ENCODE data around the gene ACP3. TPM values are rescaled to one million over a fixed set of nuclear protein-coding genes. Genes with fewer than 3 reads are reported as not detected.

Gene ACP3, protein sequence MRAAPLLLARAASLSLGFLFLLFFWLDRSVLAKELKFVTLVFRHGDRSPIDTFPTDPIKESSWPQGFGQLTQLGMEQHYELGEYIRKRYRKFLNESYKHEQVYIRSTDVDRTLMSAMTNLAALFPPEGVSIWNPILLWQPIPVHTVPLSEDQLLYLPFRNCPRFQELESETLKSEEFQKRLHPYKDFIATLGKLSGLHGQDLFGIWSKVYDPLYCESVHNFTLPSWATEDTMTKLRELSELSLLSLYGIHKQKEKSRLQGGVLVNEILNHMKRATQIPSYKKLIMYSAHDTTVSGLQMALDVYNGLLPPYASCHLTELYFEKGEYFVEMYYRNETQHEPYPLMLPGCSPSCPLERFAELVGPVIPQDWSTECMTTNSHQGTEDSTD
- not detected for total RNA-seq

GRCh38 chr3:132317229-132317948 lies at the start of gene ACP3:
Gene ACP3, plus strand, starts transcription at chr3:132317407. Its CDS starts 50 bp downstream, at chr3:132317457.
- no peak for DNase-seq
- intact Hi-C loops (cut with micrococcal nuclease), result no loop called here
- Mint-ChIP-seq H3K36me3 (no peaks in the 10 kb centered on the region), H3K4me1 (ENCODE audit: low read depth) (no peaks in the 10 kb centered on the region), H3K4me3 (no peak within 1 kb of the TSS), H3K27ac (no peak within 1 kb of the TSS), H3K9me3 (no peaks in the 10 kb centered on the region), H3K27me3 (peaks cover 7% of the 10 kb centered on the region)
- ChIA-PET CTCF (no interaction called here), POLR2A (no interaction called here)

DNA sequence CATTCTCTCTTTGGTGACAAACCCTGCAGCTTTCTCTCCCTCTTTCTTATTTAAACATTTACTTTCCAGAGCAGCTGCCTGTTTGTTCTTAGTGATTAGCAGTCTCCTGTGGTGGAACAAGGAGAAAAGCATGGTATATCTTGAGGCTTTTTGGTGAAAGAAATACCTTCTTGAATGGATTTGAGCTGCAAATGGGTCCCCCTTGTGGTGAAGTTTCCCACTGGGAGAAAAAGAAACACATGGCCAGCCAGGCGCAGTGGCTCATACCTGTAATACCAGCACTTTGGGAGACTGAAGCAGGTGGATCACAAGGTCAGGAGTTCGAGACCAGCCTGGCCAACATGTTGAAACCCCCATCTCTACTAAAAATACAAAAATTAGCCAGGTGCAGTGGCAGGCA lies 48.3 kb upstream of the ACP3 start:
- intact Hi-C loops (cut with micrococcal nuclease), result no loop called here
- no peaks in the 10 kb centered on the region for H3K36me3 Mint-ChIP-seq
- CTCF ChIA-PET, result no interaction called here

GRCh38 chr3:132273036-132273435 lies 44.2 kb upstream of the ACP3 start:
- no peaks in the 10 kb centered on the region for H3K36me3 Mint-ChIP-seq

More for the DNA sequence above, 48.3 kb upstream of the ACP3 start:
- no peaks in the 10 kb centered on the region for H3K4me1 Mint-ChIP-seq (ENCODE audit: low read depth)
- peaks cover 3% of the 10 kb centered on the region for H3K27me3 Mint-ChIP-seq
- no peak for DNase-seq
- no peak overlapping the region for H3K4me3 Mint-ChIP-seq
- no peak overlapping the region for H3K27ac Mint-ChIP-seq
- POLR2A ChIA-PET, result no interaction called here
- no peaks in the 10 kb centered on the region for H3K9me3 Mint-ChIP-seq

GRCh38 chr3:132276228-132276906 lies 40.8 kb upstream of the ACP3 start:
- no peak for DNase-seq
- intact Hi-C loops (cut with micrococcal nuclease), result no loop called here
- ChIA-PET CTCF (no interaction called here), POLR2A (no interaction called here)
- H3K27me3 Mint-ChIP-seq, result peaks cover 1% of the 10 kb centered on the region
- H3K4me3 Mint-ChIP-seq, result no peak overlapping the region
- H3K9me3 Mint-ChIP-seq, result peaks cover 16% of the 10 kb centered on the region
- H3K36me3 Mint-ChIP-seq, result no peaks in the 10 kb centered on the region
- H3K27ac Mint-ChIP-seq, result no peak overlapping the region
- no peaks in the 10 kb centered on the region for H3K4me1 Mint-ChIP-seq (ENCODE audit: low read depth)

More at GRCh38 chr3:132273036-132273435, 44.2 kb upstream of the ACP3 start:
- DNase-seq, result no peak
- CTCF ChIA-PET, result no interaction called here
- no peak overlapping the region for H3K27ac Mint-ChIP-seq
- no peaks in the 10 kb centered on the region for H3K4me1 Mint-ChIP-seq (ENCODE audit: low read depth)
- POLR2A ChIA-PET, result no interaction called here
- H3K4me3 Mint-ChIP-seq, result no peak overlapping the region
- H3K9me3 Mint-ChIP-seq, result peaks cover 12% of the 10 kb centered on the region
- intact Hi-C loops (cut with micrococcal nuclease), result no loop called here
- no peaks in the 10 kb centered on the region for H3K27me3 Mint-ChIP-seq

GRCh38 chr3:132279030-132279429 lies 38.2 kb upstream of the ACP3 start:
- Mint-ChIP-seq H3K4me3 (no peak overlapping the region), H3K4me1 (ENCODE audit: low read depth) (no peaks in the 10 kb centered on the region), H3K9me3 (peaks cover 16% of the 10 kb centered on the region), H3K36me3 (no peaks in the 10 kb centered on the region), H3K27ac (no peak overlapping the region), H3K27me3 (peaks cover 1% of the 10 kb centered on the region)
- no peak for DNase-seq
- CTCF ChIA-PET, result no interaction called here
- POLR2A ChIA-PET, result no interaction called here
- intact Hi-C loops (cut with micrococcal nuclease), result no loop called here

- intact Hi-C loops (cut with micrococcal nuclease), result no loop called here
- Mint-ChIP-seq H3K4me3 (no peak overlapping the region), H3K27ac (no peak overlapping the region), H3K27me3 (peaks cover 9% of the 10 kb centered on the region), H3K9me3 (no peaks in the 10 kb centered on the region), H3K36me3 (no peaks in the 10 kb centered on the region), H3K4me1 (ENCODE audit: low read depth) (no peaks in the 10 kb centered on the region)
- CTCF ChIA-PET, result no interaction called here
- POLR2A ChIA-PET, result no interaction called here
- DNase-seq, result no peak
Observed at GRCh38 chr3:132283440-132283839, 33.8 kb upstream of the ACP3 start.

- intact Hi-C loops (cut with micrococcal nuclease), result no loop called here
- Mint-ChIP-seq H3K9me3 (no peaks in the 10 kb centered on the region), H3K27me3 (peaks cover 9% of the 10 kb centered on the region), H3K4me3 (no peak overlapping the region), H3K4me1 (ENCODE audit: low read depth) (no peaks in the 10 kb centered on the region), H3K27ac (no peak overlapping the region), H3K36me3 (no peaks in the 10 kb centered on the region)
- POLR2A ChIA-PET, result no interaction called here
- CTCF ChIA-PET, result no interaction called here
- DNase-seq, result no peak
Observed at GRCh38 chr3:132283916-132284405, 33.2 kb upstream of the ACP3 start.

DNA sequence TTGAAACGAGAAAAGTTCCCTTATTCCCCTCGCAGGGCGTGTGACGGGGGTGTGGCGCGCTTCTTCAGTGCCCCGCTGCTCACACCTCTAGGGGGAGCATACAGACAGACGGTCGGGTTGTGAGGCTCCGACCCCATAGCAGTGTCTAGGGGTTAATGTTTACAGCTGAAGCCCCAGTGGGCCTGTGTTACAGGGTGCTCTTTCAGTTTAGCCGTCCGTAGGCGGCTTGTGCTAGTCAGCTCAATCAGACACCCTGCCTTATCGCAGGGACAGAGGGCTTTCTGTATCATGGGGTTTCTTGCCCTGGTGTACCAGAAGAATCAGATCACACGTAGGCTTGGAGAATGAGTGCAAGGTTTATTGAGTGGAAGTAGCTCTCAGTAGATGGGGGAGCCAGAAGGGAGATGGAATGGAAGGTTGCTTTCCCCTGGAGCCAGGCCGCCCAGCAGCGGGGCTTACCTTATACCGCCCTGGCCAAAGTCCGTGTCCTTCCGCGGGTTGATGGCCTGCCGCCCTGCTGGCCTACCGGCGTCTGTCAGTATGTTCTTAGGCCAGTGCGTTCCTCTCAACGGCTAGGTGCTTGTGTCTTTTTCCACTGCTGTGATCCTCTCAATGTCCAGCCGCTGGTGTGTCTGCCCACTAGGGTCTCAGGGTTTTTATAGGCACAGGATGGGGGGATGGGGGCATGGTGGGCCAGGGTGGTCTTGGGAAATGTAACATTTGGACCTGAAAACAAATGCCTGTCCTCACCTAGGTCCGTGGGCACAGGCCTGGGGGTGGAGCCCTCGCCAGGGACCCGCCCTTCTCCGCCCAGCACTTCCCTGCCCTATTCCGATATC lies 32.2 kb upstream of the ACP3 start:
- DNase-seq, result no peak
- intact Hi-C loops (cut with micrococcal nuclease), result no loop called here
- POLR2A ChIA-PET, result no interaction called here
- no peak overlapping the region for H3K4me3 Mint-ChIP-seq
- CTCF ChIA-PET, result no interaction called here
- H3K9me3 Mint-ChIP-seq, result no peaks in the 10 kb centered on the region
- no peak overlapping the region for H3K27ac Mint-ChIP-seq
- H3K36me3 Mint-ChIP-seq, result no peaks in the 10 kb centered on the region
- H3K4me1 Mint-ChIP-seq (ENCODE audit: low read depth), result no peaks in the 10 kb centered on the region
- peaks cover 9% of the 10 kb centered on the region for H3K27me3 Mint-ChIP-seq

- DNase-seq, result no peak
- Mint-ChIP-seq H3K4me1 (ENCODE audit: low read depth) (no peaks in the 10 kb centered on the region), H3K27ac (no peak overlapping the region), H3K9me3 (no peaks in the 10 kb centered on the region), H3K4me3 (no peak overlapping the region), H3K36me3 (no peaks in the 10 kb centered on the region), H3K27me3 (peaks cover 9% of the 10 kb centered on the region)
- intact Hi-C loops (cut with micrococcal nuclease), result no loop called here
- POLR2A ChIA-PET, result no interaction called here
- CTCF ChIA-PET, result no interaction called here
Observed at GRCh38 chr3:132285620-132285945, 31.6 kb upstream of the ACP3 start.

GRCh38 chr3:132286035-132286434 lies 31.2 kb upstream of the ACP3 start:
- no peaks in the 10 kb centered on the region for H3K36me3 Mint-ChIP-seq
- H3K27ac Mint-ChIP-seq, result no peak overlapping the region
- no peak for DNase-seq
- H3K9me3 Mint-ChIP-seq, result no peaks in the 10 kb centered on the region
- ChIA-PET CTCF (no interaction called here), POLR2A (no interaction called here)
- H3K27me3 Mint-ChIP-seq, result peaks cover 8% of the 10 kb centered on the region
- intact Hi-C loops (cut with micrococcal nuclease), result no loop called here
- H3K4me3 Mint-ChIP-seq, result no peak overlapping the region
- H3K4me1 Mint-ChIP-seq (ENCODE audit: low read depth), result no peaks in the 10 kb centered on the region

GRCh38 chr3:132288357-132288756 lies 28.9 kb upstream of the ACP3 start:
- Mint-ChIP-seq H3K36me3 (no peaks in the 10 kb centered on the region), H3K4me3 (no peak overlapping the region), H3K27me3 (peaks cover 7% of the 10 kb centered on the region), H3K27ac (no peak overlapping the region), H3K4me1 (ENCODE audit: low read depth) (no peaks in the 10 kb centered on the region), H3K9me3 (no peaks in the 10 kb centered on the region)
- intact Hi-C loops (cut with micrococcal nuclease), result no loop called here
- DNase-seq, result no peak
- ChIA-PET POLR2A (no interaction called here), CTCF (no interaction called here)

- H3K36me3 Mint-ChIP-seq, result no peaks in the 10 kb centered on the region
- CTCF ChIA-PET, result no interaction called here
- intact Hi-C loops (cut with micrococcal nuclease), result no loop called here
- no peak overlapping the region for H3K4me3 Mint-ChIP-seq
- DNase-seq, result no peak
- POLR2A ChIA-PET, result no interaction called here
- H3K9me3 Mint-ChIP-seq, result no peaks in the 10 kb centered on the region
- H3K27me3 Mint-ChIP-seq, result peaks cover 7% of the 10 kb centered on the region
- no peak overlapping the region for H3K27ac Mint-ChIP-seq
- no peaks in the 10 kb centered on the region for H3K4me1 Mint-ChIP-seq (ENCODE audit: low read depth)
Observed at GRCh38 chr3:132289316-132289715, 27.9 kb upstream of the ACP3 start.
